ENCODE measurements around the gene MYH11.
"Not testable (repeated sequence)": the region's sequence is repeated elsewhere in the genome, so short reads cannot be mapped to it uniquely, and the experiment has no call there.

MYH11 gene

DNA sequence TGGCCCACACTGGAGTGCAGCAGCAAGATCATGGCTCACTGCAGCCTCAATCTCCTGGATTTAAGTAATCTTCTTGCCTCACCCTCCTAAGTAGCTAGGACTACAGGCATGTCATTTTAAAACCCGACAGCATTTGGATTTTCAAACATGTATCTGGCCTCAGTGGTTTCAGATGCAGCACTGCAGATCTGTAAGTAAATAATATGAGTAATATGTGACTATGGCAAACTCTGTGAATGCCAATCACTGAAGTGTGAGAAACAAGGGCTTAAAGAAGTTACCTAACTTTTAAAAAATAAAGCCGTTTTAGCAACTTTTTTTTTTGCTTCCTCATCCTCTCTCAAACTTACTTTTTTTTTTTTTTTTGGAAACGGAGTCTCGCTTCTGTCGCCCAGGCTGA, 19.7 kb upstream of the MYH11 start:
- DNase-seq (ENCODE audit: low read depth, low spot score) = no peak

DNA sequence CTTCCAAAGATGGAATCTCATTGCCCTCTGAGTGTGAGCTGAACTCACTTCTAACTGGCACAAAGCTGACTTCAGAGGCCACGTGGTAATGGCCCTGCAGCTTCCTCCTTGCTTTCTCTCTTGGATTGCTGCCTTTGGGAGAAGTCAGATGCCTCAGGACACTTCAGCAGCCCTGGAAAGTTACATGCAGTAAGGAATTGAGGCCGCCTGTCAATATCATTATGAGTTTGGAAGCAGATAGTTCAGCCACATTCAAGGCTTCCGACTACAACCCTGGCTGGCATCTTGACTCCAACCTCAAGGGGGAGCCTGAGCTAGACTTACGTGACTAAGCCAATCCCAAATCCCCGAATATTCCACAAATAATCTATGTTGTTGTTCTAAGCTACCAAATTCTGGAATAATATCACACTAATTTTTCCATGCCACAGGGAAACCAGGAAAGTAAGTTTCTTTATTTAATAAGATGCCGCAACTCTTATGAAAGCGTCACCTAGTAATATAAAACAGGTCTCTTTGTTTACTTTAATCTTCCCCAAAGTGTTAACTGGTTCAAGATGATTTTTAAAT, 18.0 kb upstream of the MYH11 start:
- DNase-seq (ENCODE audit: low read depth, low spot score) = peak; percentile 48

DNA sequence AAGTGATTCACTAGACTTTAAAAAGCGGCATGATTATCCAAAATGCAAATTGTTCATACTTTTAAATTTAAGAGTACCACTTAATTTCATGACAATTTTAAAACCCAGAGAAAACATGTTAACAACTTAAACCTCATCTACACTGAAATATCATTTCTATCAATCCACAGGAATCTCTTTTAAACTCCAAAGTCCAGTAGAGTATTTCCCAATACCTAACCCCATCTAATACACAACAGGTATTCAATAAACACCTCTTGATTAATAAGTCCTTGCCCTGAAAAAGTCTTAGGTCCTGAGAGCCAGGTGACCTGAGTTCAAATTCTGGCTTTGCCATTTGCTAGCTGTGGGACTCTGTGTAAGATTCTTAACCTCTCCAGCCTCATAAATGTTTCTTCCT, 16.9 kb upstream of the MYH11 start:
- DNase-seq (ENCODE audit: low read depth, low spot score) = no peak

DNA sequence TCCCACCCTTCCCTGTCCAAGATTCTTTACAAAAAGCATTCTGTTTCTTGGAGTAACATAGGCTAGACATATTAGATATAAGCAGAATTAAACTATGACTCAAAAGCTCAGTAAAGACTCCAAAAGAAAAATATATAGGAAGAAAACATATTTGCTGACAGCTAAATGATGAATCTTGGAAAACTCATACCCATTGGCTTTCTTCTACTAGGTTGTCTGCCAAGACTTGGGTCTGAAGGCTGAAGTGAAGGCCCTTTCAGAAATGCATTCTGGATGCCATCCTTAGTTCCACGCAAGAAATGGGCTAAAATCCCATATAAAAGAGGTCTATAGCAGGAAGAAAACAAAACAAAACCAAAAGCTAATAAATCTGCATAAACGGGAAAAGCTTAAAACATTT, 16.5 kb upstream of the MYH11 start:
- DNase-seq (ENCODE audit: low read depth, low spot score) = no peak

DNA sequence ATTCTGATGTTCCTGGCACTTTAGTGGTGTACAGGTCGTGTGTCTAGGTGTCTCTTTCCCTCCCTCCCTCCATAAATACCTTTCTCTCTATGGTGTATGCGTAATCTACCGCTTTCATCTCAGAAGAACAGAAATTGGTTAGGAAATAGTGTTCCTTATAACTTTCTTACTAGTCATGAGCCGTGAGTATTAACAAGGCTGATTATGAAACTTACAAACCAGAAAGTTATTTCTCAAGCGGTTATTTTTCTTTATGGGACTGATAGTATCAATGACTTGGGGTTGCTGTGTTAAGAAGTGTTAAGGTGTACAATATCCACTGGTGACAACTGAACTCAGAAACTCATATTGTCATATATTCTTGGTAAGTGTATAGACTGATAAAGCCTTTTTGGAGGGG, 13.2 kb upstream of the MYH11 start:
- DNase-seq (ENCODE audit: low read depth, low spot score) = no peak

DNA sequence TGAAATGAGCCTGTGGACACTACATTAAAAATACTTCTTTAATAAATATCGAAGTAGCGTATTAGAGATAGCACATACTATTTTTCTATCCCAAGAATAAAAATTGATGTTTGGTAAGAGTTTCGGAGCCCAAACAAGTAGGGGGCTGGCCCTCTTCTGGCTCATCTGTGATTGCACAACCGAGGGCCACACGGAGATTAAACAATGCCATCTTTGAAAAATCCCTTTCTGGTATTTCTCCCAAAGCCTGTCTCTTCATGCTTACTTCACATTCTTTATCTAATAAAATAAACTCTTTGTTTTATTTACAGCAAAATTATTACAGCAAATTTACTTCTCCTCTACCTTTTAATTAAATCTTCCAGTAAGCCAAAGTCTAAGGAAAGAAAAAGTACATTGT, 9.6 kb upstream of the MYH11 start:
- DNase-seq (ENCODE audit: low read depth, low spot score) = no peak

DNA sequence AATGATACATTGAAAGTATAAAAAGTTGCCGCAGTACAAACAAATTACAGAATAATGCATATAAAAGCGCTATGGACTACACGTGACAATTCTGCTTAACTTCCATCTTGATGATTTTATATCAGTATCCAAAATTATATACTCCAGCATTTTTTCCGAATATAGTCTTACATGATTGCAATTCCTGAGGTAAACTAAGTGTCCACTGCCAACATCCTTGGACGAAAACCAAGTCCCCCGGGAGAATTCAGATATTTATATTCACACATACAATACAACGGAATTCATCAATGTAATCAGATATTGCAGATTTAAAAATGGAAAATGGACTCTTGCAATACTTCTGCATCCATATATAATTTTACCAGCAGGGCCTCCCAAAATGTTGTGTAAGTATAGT, 8.9 kb upstream of the MYH11 start:
- no peak for DNase-seq (ENCODE audit: low read depth, low spot score)

DNA sequence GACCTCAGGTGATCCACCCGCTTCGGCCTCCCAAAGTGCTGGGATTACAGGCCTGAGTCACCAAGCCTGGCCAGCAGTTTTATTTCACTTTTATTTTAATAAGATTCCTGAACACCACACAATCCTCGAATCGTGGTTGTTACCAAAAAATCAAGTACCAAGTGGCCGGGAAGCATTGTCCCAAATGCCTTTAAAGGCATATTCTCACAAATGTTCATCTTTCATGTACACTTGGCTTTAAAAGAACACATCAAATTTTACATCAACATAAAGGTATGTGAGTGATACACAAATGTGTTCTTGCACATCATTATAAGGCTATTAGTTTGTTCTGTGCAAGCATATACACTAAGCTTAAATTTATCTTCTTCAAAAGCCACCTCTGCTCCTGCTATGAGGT, 8.1 kb upstream of the MYH11 start:
- DNase-seq (ENCODE audit: low read depth, low spot score) = no peak

DNA sequence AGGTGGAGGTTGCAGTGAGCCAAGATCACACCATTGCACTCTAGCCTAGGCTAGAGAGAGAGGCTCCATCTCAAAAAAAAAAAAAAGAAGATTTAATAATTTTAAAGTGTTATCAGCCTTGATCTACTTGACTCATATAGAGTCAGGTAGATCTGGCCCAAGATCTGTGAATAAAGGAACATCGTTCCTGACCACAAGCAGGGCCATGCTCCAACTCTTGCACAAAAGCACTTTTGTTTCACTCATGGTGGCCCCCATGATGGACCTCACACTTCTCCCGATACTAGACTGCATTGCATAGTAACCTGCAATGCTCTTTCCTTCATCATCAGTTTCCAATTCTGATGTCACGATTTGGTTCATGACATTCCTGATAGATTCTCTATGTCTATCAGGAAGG, 5.2 kb upstream of the MYH11 start:
- DNase-seq (ENCODE audit: low read depth, low spot score) = no peak

DNA sequence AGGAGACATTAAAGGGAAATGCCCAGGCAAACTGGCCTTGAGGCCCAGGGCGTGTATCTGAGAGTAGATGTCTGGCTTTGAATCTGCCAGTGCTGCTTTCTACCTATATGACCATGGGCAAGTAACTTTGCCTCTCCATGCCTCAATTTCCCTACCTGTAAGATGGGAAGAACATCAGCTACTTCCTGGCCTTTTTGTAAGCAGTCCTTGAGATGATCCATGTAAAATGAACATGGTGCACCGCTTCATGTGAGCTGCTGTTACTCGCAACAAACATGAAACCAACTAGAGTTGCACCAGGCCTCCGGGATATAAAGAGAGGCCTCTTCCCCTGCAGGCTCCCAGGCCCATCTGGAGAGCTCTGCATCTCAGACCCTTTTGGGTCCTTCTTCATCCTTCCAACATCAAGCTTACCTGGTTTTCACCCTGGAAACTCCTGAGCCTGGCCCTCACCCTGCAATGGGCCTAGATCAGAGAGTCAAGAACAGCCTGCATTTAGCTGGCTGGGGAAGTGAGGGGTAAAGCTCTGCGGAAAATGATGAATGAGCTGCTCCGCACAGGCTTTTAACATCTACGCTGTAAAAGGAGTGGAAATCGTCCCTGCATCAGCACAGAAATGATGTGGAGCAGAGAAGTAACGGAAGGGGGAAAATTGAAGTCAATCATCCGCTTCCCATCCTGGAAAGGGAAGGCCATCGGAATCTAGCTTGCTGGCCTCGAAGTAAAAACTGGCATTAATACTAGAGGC, 2.3 kb upstream of the MYH11 start:
- DNase-seq (ENCODE audit: low read depth, low spot score) = no peak

DNA sequence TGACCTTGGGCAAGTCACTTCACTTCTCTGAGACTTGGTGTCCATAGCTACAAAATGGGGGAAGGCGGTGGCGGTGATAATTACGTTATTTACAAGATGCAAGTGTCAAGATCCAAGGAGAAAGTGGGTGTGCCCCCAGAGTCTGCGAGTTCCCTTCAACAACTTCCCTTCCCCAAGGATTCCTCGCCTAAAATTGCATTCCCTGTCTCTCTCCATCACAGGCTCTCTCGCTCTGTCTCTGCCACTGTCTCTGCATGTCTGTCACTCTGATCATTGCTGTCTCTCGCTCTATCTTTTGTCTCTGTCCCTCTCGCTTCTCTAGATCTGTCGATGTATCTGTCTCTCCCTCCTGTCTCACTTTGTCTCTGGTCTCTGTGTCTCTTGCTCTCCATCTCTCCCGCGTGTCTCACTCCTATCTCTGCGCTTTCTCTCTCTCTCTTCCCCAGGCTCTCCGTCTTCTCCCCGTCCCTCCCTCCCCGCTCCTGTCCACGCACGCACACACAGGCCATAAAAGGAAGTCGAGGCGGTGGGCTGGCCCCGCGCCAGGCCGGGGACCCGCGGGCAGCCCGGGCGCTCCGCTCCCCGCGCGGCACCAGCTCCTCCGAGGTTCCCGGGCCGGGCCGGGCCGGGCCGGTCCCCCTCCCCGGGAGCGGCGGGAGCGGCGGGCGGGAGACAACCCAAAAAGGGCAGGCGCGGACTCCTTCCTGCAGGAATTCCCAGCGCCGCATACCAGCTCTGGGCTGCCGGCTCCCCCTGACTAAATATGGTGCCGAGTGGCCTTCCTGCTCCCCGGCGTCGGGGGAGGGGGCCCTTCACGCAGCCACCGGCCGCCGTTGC, 1.1 kb upstream of the MYH11 start:
- peak; percentile 46 for DNase-seq (ENCODE audit: low read depth, low spot score)

DNA sequence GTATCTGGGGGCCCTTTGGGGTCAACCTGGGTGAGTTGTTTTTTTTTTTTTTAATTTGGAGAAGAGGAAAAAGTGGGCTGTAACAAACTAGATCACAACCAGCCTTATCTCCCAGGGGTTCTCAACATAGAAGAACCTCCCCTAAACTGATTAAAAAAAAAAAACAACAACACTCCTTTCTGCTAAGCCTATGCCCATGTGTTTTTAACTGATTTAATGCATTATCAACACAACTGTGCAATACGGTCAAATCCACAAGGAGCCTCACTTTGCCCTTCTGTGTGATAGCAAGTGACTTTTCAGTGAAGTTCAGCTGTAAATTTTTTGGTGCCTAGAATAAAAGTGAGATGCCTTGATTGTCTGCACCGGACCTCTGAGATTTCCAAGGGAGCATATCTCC, 646 bp downstream of the MYH11 start:
- no peak for DNase-seq (ENCODE audit: low read depth, low spot score)

DNA sequence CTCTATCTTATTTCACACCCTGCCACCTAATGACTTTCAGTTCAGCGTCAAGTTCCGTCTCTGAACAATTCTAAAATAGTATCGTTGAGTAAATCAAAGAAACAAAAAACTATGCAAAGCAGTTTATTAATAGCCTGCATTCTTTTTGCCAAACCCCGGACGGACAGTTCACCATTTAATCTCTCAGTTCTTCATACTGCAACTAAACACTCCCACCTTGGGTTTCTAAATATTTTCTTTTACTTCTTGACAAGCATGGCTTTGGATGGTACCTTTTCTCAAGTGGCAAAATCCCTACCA, 1.2 kb downstream of the MYH11 start:
- DNase-seq (ENCODE audit: low read depth, low spot score) = no peak

DNA sequence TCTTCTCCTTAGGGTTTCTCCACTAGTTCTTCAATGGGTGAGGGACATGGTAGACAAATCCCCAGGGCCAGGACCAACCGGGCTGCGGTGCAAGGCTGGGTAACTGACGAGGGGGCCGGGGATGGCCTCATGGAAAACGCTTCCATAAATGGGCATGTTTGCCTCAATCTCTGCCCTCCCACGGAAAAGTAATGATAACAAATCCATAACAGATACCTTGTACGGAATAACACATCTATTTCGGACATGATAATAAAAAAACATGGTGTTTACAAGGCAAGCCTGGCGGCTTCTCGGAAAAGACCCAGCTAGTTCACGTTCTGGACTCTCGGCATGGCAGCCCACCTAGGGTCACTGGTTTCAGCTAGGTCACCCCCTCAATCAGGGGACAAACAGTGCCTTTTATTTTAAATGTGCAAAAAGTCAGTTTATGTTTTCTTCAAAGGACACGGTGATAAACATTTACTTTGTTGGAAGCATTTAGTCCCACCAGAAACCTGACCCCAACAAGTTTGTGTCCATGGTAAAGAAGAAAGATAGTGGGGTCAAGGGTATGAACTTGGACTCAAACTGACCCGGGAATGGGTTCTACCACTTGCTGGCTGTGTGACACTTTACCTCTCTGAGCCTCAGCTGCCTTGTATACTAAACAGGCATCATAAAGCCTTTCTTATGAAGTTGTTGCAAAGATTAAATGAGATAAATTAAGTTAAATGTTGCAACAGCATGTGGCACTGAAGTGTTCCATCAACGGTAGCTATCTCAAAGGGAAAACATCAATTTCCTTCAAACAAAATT, 1.7 kb downstream of the MYH11 start:
- no peak for DNase-seq (ENCODE audit: low read depth, low spot score)

DNA sequence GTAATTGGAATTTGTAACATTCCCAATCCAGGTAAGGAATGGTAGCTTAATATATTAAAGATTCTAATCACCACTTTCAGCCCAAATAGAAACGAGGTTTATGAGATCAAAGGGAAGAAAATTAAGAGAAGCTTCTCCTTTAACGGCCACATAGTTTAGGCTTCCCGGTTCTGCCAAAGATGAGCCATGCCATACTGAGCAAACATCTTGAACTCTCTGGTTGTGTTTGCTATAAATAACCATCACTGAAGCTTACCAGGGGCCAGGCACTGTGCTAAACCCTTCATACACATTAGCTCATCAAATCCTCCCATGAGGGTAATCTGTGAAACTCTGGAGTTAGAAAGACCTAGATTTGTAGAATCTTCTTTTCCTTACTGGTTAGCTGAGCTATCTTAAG, 2.8 kb downstream of the MYH11 start:
- DNase-seq (ENCODE audit: low read depth, low spot score) = no peak

DNA sequence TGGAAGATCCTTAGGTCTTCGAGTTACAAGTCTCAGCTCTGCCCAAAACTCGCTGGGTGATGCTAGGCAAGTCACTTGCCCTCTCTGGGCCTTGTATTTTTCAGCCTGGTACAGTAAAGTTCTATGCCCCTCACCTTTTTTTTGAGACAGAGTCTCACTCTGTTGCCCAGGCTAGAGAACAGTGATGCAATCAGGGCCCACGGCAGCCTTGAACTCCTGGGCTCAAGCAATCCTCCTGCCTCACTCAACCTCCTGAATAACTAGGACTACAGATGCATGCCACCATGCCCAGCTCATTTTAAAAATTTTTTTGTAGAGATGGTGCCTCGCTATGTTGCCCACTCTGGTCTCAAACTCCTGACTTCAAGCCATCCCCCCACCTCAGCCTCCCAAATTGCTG, 3.8 kb downstream of the MYH11 start:
- no peak for DNase-seq (ENCODE audit: low read depth, low spot score)

DNA sequence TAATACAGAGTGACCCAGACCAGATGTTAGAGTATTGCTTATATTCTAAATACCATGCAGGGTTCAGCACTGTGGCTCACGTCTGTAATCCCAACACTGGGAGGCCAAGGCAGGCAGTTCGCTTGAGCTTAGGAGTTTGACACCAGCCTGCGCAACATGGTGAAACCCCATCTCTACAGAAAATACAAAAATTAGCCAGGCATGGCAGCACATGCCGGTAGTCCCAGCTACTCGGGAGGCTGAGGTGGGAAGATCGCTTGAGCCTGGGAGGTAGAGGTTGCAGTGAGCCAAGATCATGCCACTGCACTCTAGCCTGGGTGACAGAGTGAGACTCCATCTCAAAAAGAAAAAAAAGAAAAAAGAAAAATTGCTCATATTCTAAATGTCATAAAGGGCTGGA, 6.3 kb downstream of the MYH11 start:
- not testable (repeated sequence) for DNase-seq (ENCODE audit: low read depth, low spot score)

DNA sequence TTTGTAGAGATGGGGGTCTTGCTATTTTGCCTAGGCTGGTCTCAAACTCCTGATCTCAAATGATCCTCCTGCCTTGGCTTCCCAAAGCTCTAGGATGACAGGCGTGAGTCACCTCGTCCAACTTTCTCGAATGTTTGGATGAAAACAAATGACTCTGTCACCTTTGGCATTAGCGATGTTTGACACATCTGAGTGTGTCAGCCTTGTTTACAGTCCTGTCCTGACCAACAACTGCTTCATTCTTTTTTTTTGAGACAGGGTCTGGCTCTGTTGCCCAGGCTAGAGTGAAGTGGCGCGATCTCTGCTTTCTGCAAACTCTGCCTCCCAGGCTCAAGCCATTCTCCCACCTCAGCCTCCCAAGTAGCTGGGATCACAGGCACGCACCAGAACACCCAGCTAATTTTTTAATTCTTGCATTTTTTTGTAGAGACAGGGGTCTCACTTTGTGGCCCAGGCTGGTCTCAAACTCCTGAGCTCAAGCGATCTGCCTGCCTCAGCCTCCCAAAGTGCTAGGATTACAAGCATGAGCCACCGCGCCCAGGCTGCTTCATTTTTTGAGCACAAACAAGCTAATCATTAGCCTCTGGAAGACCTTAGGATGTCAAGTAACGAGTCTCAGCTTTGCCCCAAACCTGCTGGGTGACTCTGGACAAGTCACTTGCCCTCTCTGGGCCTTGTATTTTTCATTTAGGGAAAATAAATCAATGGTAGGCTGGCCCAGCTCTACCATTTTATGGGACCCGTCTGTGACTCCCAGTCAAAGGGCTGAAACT, 7.4 kb downstream of the MYH11 start:
- no peak for DNase-seq (ENCODE audit: low read depth, low spot score)

DNA sequence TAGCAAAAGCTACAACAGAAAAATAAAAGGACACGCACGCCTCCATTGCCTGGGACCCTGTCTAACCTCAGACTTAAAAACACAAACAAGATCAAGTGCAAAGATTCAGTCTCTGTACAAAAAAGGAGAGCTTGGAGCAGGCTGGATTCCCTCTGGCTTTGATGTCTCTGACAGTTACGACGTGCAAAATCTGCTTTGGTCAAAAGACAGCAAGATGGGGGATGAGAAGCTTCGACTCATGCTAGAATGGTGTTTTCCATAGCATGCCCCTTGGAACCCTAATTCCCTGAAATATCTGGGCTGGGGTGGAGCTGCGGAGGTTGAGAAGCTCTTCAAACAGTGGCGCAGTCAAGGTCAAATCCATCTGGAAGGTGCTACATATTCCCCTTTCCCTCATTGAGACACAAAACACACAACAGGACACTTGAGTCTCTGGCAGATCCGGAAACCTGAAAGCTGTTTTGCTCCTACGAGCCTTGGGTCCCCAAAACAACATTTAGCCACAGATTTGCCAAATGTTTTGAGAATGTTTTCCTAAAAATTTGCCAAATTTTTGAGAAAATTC, 9.1 kb downstream of the MYH11 start:
- DNase-seq (ENCODE audit: low read depth, low spot score) = no peak

DNA sequence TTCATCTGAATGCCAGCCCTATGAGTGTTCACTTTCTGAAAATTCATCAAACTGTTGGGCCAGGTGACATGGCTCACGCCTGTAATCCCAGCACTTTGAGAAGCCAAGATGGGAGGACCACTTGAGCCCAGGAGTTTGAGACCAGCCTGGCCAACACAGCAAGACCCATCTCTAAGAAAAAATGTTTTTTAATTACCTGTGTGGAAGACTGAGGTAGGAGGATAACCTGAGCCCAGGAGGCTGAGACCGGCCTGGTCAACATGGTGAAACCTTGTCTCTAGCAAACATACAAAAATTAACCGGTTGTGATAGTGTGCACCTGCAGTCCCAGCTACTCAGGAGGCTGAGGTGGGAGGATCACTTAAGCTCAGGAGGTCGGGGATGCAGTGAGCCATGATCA, 10.3 kb downstream of the MYH11 start:
- DNase-seq (ENCODE audit: low read depth, low spot score) = no peak

DNA sequence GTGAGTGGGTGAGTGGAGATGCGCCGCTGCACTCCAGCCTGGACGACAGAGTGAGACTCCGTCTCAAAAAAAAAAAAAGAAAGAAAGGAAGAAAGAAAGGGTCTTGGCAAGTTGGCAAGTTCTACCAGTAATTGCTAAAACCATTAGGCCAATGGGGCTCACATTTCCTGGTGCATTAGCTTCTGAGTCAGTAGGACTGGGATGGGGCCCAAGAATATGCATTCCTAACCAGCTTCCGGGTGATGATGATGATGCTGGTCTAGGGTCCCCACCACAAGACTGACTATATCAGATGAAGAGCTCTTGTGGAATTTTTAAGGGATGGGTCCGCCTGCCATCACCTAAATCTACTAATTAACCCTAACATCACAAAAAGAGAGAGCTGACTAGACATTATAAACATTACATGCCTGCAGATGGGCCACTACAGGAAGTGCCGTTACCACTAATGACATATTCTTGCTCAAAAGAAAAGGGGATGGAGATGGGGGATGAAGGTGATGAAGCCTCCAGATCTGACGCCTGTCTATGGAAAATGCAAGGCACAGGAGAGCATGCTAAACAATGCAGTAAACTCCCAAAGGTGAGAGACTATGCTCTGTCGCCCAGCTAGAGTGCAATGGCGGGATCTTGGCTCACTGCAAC, 13.1 kb downstream of the MYH11 start:
- no peak for DNase-seq (ENCODE audit: low read depth, low spot score)

Measured in ELF-1 (cell line).